PC-9 (cell line): ENCODE data around the gene PHF19.

ENCODE experiments used
- EZH2 ChIP-seq: fragments of 200-600 bp; sonication (generic); IDR thresholded peaks from 2 replicates; pipeline ENCODE4 v1.8.0; 2017; ENCODE audit warnings: antibody characterized with exemption, low read depth
- TF ChIP-seq, protein P1 (sequence below): fragments of 200-600 bp; sonication (generic); conservative IDR thresholded peaks from 2 replicates; pipeline ENCODE4 v1.6.1; 2017; ENCODE audit warnings: mixed run types, antibody characterized with exemption, mild to moderate bottlenecking, moderate library complexity

DNA sequence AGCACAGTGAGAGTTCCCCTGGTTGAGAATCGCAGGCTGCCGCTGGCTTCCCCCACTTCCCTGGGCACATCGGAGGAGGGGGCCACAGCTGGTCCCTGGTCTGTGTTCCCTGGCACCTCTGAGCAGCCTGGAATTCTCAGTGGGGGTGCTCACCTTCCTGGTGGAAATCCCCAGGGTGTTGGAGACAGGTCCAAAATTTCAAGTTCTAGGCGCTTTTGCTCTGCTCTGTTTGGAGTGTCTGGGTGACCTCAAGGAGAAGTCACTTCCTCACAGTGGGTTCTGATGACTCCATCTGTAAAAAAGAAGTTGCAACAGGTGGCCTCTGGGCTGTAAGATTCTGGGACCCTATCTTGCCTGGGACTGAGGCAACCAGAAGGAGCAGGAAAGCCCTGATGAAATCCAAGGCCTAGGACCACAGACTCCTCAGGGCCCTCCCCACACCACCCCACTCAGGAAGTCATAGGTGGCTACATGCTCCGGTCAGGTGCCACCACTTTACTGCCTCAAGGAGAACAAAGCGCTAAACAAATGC lies 49.5 kb upstream of the PHF19 start, which contains the start of gene TRAF1:
- TF ChIP-seq EZH2: no peak
- TF ChIP-seq, protein P1, sequence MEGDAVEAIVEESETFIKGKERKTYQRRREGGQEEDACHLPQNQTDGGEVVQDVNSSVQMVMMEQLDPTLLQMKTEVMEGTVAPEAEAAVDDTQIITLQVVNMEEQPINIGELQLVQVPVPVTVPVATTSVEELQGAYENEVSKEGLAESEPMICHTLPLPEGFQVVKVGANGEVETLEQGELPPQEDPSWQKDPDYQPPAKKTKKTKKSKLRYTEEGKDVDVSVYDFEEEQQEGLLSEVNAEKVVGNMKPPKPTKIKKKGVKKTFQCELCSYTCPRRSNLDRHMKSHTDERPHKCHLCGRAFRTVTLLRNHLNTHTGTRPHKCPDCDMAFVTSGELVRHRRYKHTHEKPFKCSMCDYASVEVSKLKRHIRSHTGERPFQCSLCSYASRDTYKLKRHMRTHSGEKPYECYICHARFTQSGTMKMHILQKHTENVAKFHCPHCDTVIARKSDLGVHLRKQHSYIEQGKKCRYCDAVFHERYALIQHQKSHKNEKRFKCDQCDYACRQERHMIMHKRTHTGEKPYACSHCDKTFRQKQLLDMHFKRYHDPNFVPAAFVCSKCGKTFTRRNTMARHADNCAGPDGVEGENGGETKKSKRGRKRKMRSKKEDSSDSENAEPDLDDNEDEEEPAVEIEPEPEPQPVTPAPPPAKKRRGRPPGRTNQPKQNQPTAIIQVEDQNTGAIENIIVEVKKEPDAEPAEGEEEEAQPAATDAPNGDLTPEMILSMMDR: no peak
